Astrocyte of the spinal cord (primary cell): ENCODE results near the gene POU2AF1.

ENCODE experiments used
- DNase-seq: peaks from one replicate; pipeline ENCODE4 v3.0.0; 2011; ENCODE audit warnings: low read depth, low spot score
- H3K4me3 ChIP-seq: 2 replicates; pipeline ENCODE4 v1.5.1; 2011; ENCODE audit warnings: low read depth, mild to moderate bottlenecking, low read length, moderate library complexity
- in situ Hi-C: cut with HindIII; loops from 2 replicates; pipeline ENCODE4 v1.10.0; 2017; ENCODE audit warnings: low sequenced_read_pairs
- TF ChIP-seq, protein P1 (sequence below): IDR thresholded peaks from 2 replicates; pipeline ENCODE4 v1.5.1; 2012; ENCODE audit warnings: low read depth, mild to moderate bottlenecking, low read length, inconsistent platforms

The POU2AF1 gene

GRCh38 chr11:111342329-111342728 is 36.7 kb downstream of the POU2AF1 start:
- in situ Hi-C loops, result no loop called here
- no peak for DNase-seq
- TF ChIP-seq, protein P1, sequence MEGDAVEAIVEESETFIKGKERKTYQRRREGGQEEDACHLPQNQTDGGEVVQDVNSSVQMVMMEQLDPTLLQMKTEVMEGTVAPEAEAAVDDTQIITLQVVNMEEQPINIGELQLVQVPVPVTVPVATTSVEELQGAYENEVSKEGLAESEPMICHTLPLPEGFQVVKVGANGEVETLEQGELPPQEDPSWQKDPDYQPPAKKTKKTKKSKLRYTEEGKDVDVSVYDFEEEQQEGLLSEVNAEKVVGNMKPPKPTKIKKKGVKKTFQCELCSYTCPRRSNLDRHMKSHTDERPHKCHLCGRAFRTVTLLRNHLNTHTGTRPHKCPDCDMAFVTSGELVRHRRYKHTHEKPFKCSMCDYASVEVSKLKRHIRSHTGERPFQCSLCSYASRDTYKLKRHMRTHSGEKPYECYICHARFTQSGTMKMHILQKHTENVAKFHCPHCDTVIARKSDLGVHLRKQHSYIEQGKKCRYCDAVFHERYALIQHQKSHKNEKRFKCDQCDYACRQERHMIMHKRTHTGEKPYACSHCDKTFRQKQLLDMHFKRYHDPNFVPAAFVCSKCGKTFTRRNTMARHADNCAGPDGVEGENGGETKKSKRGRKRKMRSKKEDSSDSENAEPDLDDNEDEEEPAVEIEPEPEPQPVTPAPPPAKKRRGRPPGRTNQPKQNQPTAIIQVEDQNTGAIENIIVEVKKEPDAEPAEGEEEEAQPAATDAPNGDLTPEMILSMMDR, result no peak
- H3K4me3 ChIP-seq, result no peak overlapping the region

DNA sequence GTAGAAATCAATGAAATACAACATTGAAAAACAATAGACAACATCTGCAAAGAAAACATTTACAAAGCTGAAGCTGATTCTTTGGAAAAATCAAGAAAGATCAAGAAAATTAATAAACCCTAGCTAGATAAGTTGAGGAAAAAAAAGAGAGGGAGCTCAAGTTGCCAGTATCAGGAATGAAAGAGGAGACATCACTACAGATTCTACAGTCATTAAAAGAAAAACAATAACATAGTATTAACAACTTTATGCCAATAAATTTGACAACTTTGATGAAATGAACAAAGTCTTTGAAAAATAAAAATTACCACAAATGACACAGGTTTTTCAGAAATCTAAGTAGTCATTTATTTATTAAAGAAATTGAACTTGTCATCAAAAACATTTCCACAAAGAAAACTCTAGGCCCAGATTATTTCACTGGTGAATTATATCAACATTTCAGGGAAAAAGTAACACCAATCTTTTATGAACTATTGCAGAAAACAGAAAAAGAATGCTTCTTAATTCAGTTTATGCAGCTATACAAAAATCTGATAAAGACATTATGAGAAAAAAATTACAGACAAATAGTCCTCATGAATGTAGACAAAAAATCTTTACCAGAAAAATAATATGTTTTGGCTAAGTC is 39.2 kb downstream of the POU2AF1 start:
- TF ChIP-seq, protein P1, result no peak

GRCh38 chr11:111336582-111337256 is 42.4 kb downstream of the POU2AF1 start:
- no peak overlapping the region for H3K4me3 ChIP-seq
- in situ Hi-C loops, result no loop called here
- TF ChIP-seq, protein P1, result no peak
- DNase-seq, result peak; percentile 35

More for the DNA sequence above, 39.2 kb downstream of the POU2AF1 start:
- H3K4me3 ChIP-seq, result no peak overlapping the region
- DNase-seq, result no peak
- in situ Hi-C loops, result no loop called here

GRCh38 chr11:111336062-111336461 is 43.0 kb downstream of the POU2AF1 start:
- in situ Hi-C loops, result no loop called here
- TF ChIP-seq, protein P1, result no peak
- DNase-seq, result no peak
- no peak overlapping the region for H3K4me3 ChIP-seq

DNA sequence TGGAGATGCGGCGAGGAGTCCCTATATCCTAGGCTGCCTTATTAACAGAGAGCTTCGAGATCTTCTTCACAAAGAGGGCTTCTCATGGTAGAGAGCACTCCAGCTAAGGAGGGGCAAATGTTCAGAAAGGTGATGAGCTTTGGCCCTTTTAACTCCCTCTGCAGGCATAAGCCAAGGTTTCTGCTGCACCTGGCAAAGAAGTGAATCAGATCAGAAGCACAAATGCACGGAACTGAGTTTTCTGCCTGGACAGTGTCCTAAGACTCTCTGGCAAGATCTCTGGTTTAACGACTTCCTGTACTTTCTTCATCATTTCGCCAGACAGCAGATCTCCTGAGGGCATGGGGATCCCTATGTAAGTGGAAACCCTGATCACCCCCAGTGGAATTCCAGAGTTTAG is 43.5 kb downstream of the POU2AF1 start:
- DNase-seq, result no peak
- in situ Hi-C loops, result no loop called here
- H3K4me3 ChIP-seq, result no peak overlapping the region
- TF ChIP-seq, protein P1, result no peak

- in situ Hi-C loops, result no loop called here
- TF ChIP-seq, protein P1, result no peak
- no peak overlapping the region for H3K4me3 ChIP-seq
- DNase-seq, result no peak
These were observed 44.3 kb downstream of the POU2AF1 start for GRCh38 chr11:111334532-111335502.
